NB4 (cell line): ENCODE results near the gene AKT3.

ENCODE experiments used
- MAX ChIP-seq: IDR thresholded peaks from 2 replicates; pipeline ENCODE4 v1.6.1; 2011; ENCODE audit warnings: low read depth, low read length
- POLR2A ChIP-seq: IDR thresholded peaks from 2 replicates; pipeline ENCODE4 v1.6.1; 2011; ENCODE audit warnings: mild to moderate bottlenecking; ENCODE audit not compliant: insufficient read length; ENCODE audit errors: extremely low read depth
- TF ChIP-seq, protein P1 (sequence below): IDR thresholded peaks from one replicate; pipeline ENCODE4 v1.5.1; 2012; ENCODE audit warnings: low read depth, low read length

GRCh38 chr1:243705585-243705984, 144.5 kb downstream of the AKT3 start:
- TF ChIP-seq POLR2A (no peak), MAX (no peak)
- TF ChIP-seq, protein P1, sequence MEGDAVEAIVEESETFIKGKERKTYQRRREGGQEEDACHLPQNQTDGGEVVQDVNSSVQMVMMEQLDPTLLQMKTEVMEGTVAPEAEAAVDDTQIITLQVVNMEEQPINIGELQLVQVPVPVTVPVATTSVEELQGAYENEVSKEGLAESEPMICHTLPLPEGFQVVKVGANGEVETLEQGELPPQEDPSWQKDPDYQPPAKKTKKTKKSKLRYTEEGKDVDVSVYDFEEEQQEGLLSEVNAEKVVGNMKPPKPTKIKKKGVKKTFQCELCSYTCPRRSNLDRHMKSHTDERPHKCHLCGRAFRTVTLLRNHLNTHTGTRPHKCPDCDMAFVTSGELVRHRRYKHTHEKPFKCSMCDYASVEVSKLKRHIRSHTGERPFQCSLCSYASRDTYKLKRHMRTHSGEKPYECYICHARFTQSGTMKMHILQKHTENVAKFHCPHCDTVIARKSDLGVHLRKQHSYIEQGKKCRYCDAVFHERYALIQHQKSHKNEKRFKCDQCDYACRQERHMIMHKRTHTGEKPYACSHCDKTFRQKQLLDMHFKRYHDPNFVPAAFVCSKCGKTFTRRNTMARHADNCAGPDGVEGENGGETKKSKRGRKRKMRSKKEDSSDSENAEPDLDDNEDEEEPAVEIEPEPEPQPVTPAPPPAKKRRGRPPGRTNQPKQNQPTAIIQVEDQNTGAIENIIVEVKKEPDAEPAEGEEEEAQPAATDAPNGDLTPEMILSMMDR, result no peak
